Stimulated activated CD4-positive, alpha-beta T cell treated with anti-CD3 and anti-CD28 coated beads, TNF-alpha, amount 100 ng/mL, for 1 hour (primary cell): Measurements from ENCODE around the gene UPP1.
A peak's percentile ranks its signal among the peaks of the same experiment; 100 is the strongest.
"Not testable (repeated sequence)": the region's sequence is repeated elsewhere in the genome, so short reads cannot be mapped to it uniquely, and the experiment has no call there.

Experiments used
- DNase-seq, 3 donors: peaks; one replicate each; pipeline ENCODE4 v3.0.0-alpha.2; 2020; ENCODE audit warnings: low read depth in 3 of 3, low spot score in 1 of 3

Gene UPP1

DNA sequence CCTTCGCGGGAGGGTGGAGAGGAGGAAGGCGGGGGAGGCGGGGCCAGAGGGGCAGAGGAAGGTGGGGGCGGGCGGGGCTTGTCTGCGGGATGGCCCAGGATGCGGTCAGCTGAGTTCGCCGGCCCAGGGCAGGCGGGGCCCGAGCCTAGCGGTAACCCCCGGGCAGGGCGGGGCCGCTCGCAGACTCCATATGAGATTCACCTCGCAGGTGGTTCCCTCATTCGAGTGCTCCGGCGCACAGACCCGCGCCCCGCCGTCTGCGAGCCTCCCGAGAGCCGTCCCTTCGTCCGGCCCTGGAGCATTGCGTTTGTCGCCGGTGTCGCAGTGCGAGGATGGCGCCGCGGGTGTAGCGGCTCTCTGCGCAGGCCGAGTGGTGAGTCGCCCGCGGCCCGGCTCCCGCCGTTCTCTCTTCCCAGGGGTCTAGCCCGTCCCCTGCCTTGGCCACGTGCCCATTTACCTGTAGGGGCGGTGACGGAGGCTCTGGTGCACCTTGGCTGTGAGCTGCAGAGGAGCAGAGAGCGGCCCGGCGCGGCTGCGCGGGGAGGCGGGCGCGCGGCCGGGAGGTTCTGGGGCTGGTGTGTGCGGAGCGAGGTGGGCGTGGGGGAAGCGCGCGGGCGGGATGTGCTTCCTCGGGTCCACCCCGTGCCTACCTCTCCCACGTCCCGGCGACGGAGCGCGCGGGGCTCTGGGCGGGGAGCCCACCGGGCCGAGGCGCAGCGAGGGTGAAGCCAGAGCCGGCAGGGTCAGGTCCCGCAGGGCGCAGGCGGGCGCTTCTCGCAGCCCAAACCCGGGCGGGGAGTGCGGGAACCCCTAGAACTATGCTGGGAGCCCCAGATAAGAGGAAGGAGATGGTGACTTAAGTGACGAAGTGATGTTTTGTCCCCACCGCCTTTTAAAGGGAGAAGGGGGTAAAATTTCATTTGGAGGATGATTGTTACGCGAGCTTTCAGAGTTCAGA is at the start of gene UPP1:
TSS of gene UPP1 (plus strand) at position 220 of the 958 bp plus-strand sequence. CDS start 5,519 bp downstream, outside the sequence.
- DNase-seq: peak; percentile 68 to 85 (median 81)

DNA sequence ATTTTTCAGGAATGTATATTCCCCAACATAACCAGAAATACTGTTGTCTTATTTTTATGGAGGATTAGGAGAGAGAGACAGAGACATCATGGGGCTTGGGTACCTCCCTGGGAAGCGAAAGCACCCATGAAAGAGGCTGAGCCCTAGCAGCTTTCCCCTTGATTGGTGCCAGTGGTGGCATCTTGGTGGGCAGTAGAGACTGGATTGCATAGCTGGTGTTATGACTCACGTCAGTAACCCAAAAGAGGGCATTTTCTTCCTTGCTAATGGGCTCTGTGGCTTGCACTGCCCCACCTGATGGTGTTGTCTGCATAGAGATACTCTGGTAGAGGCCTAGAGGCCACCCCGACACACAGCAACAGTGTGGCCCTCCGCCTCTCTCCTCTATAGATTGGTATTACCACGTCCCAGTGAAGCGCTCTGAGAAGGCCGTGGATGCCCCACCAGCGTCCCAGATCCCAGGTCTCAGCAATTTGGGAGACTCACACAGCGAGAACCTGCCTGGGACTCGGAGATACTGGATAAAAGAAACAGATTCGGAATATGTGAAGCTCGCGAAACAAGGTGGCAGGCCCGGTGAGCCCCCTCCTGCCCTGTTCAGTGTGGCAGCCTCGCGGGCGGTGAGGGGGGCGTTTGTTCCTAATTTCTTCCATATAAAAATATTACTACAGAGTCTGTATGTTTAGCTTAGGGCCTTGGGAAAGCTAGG is 48.0 kb upstream of the UPP1 start:
- no peak for DNase-seq

DNA sequence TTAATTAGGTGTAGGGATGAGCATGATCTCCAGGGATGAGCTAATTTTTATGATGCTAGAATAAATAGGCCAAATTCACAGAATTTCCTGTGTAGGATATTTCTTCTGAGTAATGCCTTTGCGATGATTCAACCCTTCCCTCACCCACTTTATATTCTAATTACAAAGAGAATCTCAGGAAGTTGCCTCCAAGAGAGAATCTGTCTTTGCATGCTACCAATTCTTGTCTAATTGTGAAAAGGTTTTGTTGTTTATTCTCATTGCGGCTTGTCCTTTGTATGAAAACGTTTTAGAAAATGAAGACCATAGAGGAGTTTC is 47.5 kb upstream of the UPP1 start:
- DNase-seq: no peak

DNA sequence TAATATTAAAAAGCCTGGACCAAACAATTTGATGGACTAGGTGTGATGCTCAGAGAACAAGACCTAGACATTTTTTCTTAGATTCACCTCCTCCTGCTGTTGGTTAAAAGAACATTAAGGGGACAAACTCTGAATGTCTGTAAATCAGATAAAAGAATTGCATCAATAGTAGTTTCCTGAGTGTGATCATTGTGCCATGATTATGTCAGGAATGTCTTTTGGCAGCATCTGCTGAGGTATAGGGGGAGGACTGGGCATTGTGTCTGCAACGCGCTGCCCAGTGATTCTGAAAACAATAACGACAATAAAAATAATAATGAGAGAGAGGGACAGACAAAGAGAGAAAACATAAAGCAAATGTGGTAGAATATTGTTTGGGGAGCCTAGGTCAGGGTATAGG is 46.8 kb upstream of the UPP1 start:
- no peak for DNase-seq

DNA sequence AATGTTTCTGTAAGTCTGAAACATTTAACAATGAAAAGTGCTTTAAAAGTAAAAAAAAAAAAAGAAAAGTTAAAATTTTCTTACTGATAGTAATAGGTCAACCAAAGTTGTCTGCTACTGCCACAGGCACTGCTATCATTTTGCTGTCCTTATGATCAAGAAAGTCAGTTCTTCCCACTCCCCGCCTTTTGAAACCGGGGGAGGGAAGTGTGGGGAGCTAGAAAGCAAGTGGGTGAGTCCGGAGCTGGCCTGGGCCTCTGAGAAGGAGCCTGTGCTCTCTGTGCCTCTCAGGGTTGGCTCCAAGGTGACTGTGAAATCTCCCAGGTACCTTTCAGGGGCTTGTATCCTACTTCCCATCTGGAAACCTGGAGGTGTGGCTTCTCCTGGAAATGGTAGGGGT is 46.4 kb upstream of the UPP1 start:
- DNase-seq: no peak

DNA sequence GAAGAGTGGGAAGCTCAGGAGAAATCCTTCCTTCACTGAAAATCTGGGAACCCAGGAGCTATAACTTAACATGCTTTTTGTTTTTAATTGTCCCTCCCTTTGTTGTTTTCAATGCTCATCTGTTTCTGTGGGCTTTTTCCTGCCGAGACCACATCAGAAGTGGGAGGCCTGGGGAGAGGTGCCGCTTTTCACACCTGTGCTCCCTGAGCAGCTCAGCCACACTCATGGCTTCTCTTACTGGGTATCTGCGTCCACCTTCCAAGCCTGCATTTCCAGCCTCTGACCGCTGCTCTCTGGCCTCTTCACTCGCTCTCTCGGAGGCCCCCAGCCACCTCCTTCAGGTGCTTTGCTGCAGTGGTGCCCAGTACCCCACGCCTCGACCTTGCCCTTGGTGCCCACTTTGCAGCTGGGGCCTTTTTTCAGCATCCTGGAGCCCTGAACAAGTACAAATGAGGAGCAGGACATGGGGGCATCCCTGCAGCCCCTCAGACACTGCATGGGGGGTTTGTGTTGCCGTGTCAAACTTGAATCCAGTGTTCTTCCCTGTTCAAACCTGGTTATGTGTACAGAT is 43.8 kb upstream of the UPP1 start:
- no peak for DNase-seq

DNA sequence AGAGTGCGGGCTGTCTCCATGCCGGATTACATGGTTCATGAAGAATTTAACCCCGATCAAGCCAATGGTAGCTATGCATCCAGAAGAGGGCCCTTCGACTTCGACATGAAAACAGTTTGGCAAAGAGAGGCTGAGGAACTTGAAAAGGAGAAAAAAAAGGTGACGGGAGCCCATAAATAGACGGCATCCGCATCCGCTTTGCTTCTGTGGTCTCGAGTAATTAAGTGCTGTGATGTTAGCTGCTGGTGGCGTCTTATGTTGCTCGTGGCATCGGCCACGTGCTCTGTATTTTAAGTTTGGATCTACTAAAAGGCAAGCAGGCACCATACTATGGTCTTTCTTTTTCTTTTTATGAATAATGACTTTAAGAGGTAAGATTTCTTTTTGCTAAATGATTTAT is 42.6 kb upstream of the UPP1 start:
- DNase-seq: no peak

DNA sequence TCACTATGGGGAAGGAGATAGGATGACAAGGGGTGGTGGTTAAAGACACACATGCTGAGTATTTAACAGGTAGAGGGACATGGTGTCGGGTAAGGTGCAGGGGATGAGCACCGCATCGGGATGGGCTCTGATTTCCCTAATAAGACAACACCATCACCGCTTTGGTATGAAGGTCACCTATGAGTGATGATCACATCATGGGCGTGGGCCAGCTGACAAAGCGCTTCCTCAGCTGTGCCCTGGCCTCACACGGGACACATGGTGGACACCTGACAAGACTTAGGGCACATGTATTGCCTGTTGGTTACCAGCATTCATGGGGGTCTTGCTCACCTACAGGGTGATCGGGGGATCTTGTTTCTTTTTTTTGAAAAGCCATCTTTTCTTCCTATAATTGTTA is 41.0 kb upstream of the UPP1 start:
- no peak for DNase-seq

DNA sequence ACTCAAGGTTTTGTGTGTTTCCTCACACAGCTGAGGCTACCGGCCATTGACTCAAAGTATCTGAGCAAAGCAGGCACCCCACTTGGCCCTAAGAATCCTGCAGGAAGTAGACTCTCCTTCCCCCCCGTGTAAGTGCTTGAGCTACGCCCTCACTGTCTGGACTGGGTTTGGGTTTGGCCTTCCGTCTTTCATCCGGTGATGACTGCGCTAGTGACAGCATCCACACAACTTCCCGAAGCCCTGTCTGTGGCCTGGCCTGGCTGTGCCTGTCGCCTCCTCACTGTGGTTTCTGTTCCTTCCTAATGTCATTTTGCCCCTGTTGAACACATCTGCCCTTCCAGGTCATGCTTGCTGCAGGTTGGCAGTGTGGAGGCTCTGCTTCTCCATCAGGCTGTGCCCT is 39.2 kb upstream of the UPP1 start:
- DNase-seq: no peak

DNA sequence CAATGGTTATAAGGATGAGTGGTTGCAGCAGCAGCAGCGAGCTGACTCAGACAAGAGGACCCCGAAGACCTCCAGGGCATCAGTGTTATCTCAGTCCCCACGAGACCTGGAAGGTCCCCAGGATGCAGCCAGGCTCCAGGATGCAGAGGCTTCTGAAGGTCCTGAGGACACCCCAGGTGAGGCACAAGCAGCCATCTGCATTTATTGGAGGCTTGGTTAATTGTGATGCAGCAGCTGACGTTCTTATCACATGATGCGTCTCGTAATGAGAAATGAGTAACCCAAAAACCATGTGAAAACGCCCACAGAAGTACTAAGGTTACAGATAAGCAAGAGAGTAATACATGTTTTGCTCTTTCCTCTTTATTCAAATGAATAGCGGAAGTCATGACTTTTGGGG is 36.3 kb upstream of the UPP1 start:
- no peak for DNase-seq

DNA sequence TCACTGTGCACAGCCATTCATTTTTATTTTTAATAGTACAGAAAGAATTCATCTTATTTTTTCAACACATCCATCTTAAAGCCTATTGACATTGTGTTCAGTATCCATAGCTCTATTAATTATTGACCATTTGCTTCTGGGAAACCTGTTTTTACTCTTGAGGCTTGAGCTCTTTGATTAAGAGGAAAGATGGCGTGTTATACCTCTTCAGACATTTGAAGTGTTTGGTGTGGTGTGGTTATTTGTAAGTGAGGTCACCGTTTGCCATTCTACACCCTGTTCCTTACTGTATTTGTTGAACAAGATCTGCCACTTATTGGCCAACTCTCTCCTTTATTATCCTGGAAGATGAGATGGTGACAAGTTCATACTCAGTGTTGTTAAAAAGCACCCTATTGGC is 35.3 kb upstream of the UPP1 start:
- no peak for DNase-seq

DNA sequence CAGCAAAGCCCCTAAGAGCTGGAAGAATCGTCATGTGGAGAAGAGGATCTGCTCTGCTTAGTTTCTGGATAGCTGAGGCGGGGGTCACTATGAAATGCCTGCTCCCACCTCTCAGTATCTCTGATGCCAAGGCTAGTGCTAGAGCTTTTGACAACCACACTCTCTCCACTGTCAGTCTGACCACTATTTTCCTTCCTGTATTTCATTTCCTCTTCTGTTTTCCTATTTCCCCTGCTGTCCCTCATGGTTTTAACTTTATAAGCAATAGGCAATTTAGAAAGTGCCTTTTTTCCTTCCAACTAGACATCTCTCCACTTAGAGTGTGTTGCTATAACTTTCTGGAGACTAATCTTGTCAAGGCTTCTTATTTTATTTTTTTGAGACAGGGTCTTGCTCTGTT is 30.1 kb upstream of the UPP1 start:
- DNase-seq: no peak

DNA sequence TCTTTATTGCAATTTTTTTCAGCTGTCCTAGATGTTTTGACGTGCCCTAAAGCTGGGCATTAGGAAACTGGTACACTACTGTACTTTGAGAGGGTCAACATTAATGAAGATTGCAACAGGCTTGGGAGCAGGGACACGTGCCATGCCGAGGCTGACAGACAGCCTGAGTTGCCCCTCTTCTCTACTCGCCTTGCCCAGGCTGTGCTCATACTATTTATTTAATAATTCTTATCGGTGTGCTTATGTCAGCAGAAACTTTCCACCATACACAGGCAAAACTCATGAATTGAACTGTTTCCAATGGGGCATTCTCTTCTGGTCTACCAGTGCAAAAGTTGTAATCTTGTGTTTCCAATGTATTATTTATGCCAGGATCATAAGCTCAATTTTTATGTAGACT is 29.4 kb upstream of the UPP1 start:
- DNase-seq: no peak

DNA sequence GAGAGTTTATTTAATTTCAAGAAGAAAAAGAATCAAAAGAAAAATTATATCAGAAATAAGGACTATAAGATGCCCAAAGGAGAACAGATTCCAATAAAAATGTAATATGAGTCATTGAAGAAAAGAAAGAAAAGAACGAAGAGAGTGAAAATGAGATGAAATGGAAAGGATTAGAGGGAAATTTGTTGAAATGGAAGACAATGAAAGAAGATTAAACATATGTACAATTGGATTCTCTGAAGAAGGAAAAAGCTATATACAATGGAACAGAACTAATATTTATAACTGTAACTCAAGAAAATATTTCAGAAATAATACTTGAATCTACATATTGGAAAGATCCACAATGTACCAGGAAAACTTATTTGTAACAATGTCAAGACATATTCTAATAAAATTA is 25.1 kb upstream of the UPP1 start:
- no peak for DNase-seq

DNA sequence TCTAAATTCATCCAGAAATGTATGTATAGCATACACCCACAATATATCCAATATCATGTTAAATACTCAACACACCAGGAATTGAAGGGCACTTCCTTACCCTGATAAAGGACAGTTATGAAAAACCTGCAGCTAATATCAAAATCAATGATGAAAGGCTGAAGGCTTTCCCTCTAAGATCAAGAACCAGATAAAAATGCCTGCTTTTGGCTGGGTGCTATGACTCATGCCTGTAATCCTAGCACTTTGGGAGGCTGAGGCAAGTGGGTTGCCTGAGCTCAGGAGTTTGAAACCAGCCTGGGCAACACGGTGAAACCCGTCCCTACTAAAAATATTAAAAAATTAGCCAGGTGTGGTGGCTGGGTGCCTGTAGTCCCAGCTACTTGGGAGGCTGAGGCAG is 21.6 kb upstream of the UPP1 start:
- no peak for DNase-seq

DNA sequence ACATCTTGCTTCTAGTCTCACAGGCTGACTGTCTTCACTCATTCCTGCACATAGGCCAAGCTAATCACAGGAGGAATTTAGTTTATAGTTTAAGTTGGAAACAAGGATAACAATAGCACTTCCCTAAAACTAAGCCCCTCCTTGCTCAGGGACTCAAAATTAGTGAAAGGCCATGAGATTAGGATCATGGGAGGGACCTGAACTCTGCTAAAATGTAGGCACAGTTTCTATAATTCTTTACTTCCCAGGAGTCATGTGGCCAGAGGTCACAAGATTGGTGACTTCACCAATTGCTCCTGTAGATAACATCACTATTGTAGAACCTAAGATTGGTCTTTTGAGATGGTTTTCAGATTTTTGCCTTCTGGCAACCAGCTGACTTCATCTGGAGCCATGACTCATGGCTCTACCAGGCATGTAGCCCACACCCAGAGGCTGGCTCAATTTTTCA is 14.8 kb upstream of the UPP1 start:
- DNase-seq: no peak

DNA sequence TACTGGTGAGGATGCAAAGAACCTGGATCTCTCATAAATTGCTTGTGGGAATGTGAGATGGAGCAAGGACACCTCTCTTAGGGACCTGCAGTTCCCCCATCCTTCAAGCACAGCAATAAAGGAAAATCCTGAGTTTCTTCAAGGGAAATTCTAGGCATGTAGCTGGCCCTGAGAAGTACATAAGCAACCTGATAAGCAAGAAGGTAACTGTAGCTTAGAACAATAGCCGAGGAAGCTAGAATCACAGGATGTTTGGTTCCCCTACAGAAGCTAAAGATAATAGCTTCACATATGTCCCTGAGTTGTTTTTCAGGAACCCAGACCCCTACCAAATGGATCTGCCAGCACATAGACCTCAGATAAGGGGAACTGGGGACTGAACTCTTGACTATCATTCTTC is 11.6 kb upstream of the UPP1 start:
- no peak for DNase-seq

DNA sequence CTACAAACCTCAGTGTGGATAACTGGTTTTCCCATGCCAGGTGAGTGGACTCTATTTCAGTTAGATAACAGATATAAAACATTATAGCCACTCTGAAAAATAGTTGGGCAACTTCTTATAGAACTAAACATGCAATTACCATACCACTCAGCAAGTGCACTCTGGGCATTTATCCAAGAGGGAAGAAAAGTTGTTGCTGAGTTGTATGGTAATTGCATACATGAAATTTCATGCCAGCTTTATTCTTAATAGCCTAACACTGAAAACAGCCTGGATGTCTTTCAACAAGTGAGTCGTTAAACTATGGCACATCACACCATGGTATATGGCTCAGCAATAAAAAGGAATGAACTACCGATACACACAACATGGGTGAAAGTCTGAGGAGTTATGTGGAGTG is 10.6 kb upstream of the UPP1 start:
- DNase-seq: no peak

DNA sequence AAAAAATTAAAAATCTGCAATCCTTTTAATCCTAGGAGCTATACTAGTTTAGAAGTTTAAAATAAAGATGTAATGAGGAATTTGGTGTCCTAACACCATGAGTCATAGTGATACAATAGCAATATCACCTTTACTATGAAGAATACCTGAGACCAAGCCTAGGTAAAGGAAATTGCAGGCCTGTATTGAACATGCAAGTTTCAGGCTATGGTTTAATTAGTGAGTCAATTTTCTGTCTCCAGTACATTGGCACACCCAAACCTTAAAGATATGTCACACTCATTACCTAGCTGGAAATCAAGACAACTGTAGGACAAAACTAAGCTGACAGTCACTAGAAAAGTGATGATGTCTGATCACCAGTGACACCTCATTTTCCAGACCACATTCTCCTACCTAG is 6.7 kb upstream of the UPP1 start:
- DNase-seq: not testable (repeated sequence)

DNA sequence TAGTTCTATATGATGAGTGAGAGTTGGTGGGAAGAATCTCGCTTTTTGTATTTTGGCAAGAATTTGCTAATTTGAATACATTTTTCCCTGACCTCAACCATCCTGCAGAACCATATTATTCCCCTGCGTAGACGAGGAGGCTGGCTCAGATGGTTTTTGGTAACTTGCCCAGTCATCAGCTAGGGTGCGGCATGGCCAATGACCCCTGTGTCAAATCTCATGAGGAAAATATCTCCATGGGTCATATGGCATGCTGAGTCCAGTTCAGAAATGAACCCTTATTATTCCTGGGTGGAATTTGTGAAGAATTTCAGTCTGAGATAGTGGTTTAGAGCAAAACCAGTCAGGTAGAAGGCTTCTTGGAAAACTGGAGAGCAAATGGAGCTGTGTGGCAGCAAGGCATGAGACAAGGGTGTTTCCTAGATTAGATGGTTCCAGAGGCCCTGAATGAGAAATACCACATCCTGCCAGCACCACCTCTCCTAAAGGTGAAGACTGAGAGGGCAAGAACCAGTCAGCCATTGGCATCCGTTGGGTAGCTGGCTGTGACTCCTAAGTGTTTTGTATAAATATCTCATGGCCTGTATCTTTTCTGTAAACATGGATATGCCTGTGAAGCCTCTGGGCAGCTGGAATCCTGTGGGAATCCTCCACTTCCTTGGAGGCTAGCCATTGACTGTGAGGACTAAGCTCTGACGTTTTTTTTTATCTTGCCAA is 5.8 kb upstream of the UPP1 start:
- no peak for DNase-seq

DNA sequence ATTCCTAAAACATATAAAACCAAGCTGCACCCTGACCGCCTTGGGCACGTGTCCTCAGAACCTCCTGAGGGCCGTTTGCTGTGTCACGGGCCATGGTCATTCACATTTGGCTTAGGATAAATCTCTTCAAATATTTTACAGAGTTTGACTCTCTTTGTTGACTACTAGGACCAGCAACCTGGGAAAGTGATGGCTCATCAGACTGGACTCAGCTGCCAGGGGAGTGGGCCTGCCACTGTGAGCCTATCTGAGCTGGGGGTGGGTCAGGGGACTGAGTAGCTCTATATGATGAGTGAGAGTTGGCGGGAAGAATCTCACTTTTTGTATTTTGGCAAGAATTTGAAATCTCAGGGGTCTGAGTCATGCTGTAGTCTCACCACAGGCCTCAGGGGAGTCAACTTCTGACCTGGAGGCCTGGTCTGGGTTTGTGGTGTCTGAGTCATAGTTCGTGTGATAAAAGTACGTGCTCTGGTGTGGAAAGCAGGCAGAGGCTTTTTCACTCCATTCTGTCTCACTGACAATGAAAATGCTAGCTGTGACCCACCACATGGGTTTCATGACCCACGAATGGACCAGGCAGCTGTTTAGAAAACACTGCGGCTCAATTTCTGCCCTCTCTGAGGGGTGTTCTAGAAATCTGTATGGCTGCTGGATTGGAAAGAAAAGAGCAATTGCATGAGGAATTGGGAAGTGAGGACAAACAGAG is 4.2 kb upstream of the UPP1 start:
- DNase-seq: peak in 2 of 3 donors; percentile 46 to 52
